ENCODE results near the gene OPN3. TPM values are rescaled to one million over a fixed set of nuclear protein-coding genes. Genes with fewer than 3 reads are reported as not detected.

The OPN3 gene
- 27.0 and 29.0 TPM in 2 replicates for total RNA-seq

DNA sequence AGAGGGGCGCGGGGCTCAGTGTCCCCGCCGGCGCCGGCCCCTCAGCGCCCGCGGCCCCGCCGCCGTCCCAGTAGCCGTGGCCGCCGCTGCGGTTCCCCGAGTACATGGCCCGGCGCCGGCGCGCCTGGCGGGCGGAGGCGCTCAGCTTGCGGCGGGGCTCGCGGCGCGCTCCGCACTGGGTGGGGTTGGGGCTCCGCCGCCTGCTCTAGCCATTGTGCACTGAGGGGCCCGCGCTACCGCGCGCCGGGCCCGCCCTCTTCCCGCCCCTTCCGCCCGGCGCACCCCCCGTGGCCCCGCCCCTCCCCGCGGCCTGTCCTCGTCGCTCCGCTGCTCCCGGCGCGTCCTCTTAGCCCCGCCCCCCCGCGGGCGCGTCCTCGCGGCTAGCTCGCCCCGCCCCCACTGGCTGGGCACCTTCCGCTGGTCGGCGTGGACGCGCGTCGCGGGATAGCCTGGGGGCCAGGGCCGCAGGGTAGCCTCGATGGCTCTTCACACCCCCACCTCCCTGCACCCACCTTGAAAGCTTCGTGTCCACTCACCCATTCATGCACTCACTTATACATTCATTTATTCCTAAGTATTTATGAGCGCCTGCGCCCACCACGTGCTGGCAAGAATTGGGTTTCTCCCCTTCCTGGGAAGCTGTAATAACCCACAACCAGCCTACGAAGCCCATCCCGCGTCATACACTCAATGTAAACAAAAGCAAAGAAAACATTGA is at the start of gene OPN3, which contains the start of gene CHML:
OPN3 (minus strand) TSS at position 221 of the 718 bp plus-strand sequence; CDS start at position 106, 115 bp downstream.
CHML (minus strand) TSS at position 221 of the 718 bp plus-strand sequence. CDS start 4,603 bp downstream, outside the sequence.

DNA sequence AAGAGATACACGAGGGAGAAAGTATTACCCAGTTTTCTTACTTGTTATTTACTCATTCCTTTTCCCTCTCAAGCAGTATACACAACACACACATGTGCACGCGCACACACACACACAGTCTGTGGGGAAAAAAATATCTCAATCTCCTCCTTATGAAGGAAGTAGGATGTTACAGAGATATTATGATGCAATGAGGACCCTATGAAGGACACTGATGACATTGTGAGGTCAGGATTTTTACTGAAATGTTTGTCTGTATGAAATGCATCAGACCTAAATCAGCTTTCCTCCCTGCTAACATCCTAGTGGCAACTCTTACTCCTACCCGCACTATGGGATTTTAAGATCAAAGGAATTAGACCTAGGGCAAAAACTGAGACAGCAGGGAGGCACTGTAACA is 11.8 kb upstream of the OPN3 start, which contains the start of gene WDR64:
WDR64 (plus strand) TSS at position 270 of the 400 bp plus-strand sequence. CDS start 204 bp downstream, outside the sequence.

Other genes with a start within 250 kb of the OPN3 start
- 99.5 and 115 TPM in 2 replicates for gene FH, start 120.6 kb downstream of the OPN3 start, total RNA-seq
- gene KMO, start 108.0 kb downstream of the OPN3 start, total RNA-seq: under 0.01 TPM in 1 of 2 replicates, not detected in the other
- 14.6 and 16.0 TPM in 2 replicates for gene CHML, start within 50 bp of the OPN3 start, total RNA-seq
- not detected in 2 replicates for gene WDR64, start 11.9 kb upstream of the OPN3 start, total RNA-seq
- gene EXO1, start 207.8 kb upstream of the OPN3 start, total RNA-seq: 13.0 and 22.3 TPM in 2 replicates